ENCODE measurements around the gene SGMS1.

SGMS1 gene

GRCh38 chr10:50417486-50417885 is 206.3 kb downstream of the SGMS1 start:
- FAIRE-seq: no peak

- no peak for FAIRE-seq
Measured at GRCh38 chr10:50416881-50417280, 206.9 kb downstream of the SGMS1 start.

- FAIRE-seq: no peak
Measured at GRCh38 chr10:50416181-50416824, 207.5 kb downstream of the SGMS1 start.

- FAIRE-seq: no peak
Measured at GRCh38 chr10:50415292-50415691, 208.5 kb downstream of the SGMS1 start.

- no peak for FAIRE-seq
Measured at GRCh38 chr10:50410066-50410811, 213.5 kb downstream of the SGMS1 start.

- FAIRE-seq: no peak
Measured at GRCh38 chr10:50407076-50407801, 216.5 kb downstream of the SGMS1 start.

- FAIRE-seq: no peak
Measured at GRCh38 chr10:50406457-50407070, 217.2 kb downstream of the SGMS1 start.

GRCh38 chr10:50405723-50406122 is 218.0 kb downstream of the SGMS1 start:
- no peak for FAIRE-seq

- FAIRE-seq: no peak
Measured at GRCh38 chr10:50404021-50404773, 219.6 kb downstream of the SGMS1 start.

- FAIRE-seq: no peak
Measured at GRCh38 chr10:50403074-50403473, 220.7 kb downstream of the SGMS1 start.

- no peak for FAIRE-seq
Measured at GRCh38 chr10:50402466-50402865, 221.3 kb downstream of the SGMS1 start.

GRCh38 chr10:50400694-50401093 is 223.1 kb downstream of the SGMS1 start:
- FAIRE-seq: no peak

GRCh38 chr10:50398823-50399222 is 224.9 kb downstream of the SGMS1 start:
- FAIRE-seq: no peak

- no peak for FAIRE-seq
Measured at GRCh38 chr10:50398381-50398780, 225.4 kb downstream of the SGMS1 start.

- no peak for FAIRE-seq
Measured at GRCh38 chr10:50397312-50398140, 226.2 kb downstream of the SGMS1 start.

- FAIRE-seq: no peak
Measured at GRCh38 chr10:50396491-50397311, 227.1 kb downstream of the SGMS1 start.

- FAIRE-seq: no peak
Measured at GRCh38 chr10:50395851-50396250, 227.9 kb downstream of the SGMS1 start.

GRCh38 chr10:50395271-50395670 is 228.5 kb downstream of the SGMS1 start:
- no peak for FAIRE-seq

GRCh38 chr10:50394832-50395231 is 228.9 kb downstream of the SGMS1 start:
- FAIRE-seq: no peak

- FAIRE-seq: no peak
Measured at GRCh38 chr10:50393784-50394467, 229.8 kb downstream of the SGMS1 start.
